AG08396 (cell line): ENCODE measurements around the gene AHNAK.

Experiments
- DNase-seq: peaks from one replicate; pipeline ENCODE4 v3.0.0; 2012; ENCODE audit warnings: low spot score, mixed read lengths

AHNAK gene

DNA sequence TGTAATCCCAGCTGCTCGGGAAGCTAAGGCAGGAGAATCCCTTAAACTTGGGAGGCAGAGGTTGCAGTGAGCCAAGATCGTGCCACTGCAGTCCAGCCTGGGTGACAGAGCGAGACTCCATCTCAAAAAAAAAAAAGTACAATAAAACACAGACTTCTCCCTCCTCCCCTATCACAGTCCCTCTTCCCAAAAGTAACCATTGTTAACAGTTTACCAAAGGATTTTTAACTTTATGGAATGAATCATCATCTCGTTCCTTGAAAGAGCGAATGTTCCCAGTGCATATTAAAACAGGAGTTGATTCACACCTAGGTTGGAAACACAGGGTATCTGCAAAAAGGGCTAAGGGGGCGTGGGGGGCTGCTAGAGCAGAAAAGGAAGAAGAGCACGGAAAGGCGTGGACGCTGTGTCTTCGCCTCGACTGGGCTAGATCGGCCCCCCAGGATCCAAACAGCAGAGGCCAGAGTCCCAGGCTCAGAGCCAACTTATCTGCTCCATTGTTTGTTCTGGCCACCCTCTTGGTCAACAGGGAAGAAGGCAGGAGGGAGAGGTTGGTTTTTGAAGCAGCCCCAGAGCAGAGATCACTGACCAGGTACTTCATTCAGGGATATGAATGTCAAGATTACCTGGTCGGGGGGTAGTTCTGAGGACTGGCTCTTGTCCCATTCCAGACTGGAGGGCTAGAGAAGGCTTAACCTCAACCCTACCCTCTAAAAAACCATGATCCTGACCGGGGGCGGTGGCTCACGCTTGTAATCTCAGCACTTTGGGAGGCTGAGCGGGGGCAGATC, 2.1 kb upstream of the AHNAK start:
- no peak for DNase-seq

DNA sequence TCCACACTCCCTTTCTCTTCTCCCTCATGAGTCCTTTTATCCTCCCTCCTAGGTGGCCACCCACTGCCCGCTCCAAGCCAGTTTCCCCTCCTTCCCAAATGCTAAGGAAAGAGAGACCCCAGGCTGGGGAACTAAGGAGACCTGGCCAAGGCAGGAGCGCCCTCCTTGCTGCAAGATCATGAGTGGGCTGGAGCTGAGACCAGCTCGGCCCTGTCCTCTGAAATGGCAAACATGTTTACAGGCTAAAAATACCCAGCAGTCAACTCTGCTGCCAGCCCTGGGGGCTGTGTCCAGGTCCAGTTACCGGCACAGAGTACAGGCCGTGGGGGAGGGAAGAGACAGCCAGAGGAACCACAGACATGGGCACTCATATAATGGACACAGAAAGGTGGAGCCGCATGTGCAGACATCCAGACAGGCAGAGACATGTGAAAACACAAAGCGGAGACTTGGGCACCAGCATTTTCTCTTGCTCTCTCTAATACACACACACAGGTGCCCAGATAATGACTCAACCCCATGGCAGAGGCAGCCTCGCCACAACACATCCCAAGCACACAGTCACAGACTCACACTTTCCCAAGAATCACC, 1.2 kb upstream of the AHNAK start:
- DNase-seq, result no peak

DNA sequence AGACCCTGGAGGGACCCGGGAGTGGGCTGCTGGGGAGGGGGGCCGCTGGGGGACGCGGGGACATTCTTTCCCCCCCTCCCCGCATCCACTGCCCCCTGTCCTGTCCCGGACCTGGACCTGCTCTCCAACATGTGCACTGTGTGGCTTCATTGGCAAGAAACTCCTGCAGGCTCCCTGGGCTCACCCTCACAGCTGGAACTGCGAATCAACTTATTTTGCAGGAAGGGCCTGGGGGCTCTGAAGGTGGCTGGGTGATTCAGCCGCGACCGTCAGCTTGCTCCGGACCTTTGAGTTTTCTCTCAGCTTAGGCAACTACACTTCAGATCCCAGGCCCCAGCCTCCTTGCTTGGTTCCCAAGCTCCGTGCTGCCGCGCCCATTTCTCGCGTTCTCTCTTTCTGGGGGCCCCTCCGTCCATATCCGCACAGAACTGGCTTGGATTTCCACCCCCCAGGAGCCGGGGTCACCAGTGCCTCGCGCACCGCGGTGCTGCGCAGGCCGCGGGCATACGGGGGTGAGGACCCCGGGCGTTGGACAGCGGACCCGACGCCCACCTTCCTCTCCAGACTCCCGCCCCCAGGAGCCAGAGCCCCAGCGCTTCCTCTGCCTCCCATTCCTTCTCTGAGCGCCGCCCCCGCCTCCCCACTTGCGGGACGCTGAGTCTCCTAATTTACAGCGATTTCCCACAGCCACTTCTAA, 471 bp upstream of the AHNAK start:
- DNase-seq, result peak; percentile 60

DNA sequence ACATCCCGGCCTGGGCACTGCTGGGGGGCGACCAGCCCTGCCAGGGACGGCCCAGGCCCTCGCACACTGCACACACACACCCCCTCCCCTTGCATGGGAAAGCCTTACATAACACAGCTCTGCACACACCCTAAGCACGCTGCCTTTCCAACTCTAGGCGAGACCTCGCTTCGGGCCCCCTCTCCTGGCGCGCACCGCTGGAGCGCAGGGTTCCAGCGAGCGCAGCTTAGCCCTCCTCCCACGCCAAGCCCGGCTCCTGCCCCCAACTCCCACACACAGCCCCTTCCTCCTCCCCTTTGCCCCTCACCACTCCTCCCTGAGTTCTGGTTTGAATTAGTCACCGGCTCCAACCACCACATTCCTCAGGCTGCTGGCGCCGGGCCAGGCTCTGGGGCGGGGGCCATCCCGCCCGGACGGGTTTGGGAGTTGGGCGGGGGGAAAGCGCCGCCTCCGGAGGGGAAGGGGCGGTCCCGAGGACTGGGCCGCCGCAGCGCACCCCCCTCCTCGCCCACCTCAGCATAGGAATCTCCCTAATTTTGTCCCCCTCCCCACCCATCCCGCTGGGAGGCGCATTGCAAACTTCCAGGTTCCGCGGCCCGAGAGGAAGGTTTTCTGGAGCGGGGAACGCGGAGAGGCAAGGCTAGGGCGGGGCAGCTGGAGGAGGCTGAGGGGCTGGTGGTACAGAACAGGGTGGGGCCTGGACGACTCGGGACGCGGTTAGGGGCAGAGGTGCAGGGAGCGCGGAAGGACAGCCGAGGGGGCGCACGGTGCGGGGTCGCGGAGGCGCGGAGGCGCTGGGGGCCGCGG, 966 bp downstream of the AHNAK start:
- DNase-seq, result peak; percentile 94

DNA sequence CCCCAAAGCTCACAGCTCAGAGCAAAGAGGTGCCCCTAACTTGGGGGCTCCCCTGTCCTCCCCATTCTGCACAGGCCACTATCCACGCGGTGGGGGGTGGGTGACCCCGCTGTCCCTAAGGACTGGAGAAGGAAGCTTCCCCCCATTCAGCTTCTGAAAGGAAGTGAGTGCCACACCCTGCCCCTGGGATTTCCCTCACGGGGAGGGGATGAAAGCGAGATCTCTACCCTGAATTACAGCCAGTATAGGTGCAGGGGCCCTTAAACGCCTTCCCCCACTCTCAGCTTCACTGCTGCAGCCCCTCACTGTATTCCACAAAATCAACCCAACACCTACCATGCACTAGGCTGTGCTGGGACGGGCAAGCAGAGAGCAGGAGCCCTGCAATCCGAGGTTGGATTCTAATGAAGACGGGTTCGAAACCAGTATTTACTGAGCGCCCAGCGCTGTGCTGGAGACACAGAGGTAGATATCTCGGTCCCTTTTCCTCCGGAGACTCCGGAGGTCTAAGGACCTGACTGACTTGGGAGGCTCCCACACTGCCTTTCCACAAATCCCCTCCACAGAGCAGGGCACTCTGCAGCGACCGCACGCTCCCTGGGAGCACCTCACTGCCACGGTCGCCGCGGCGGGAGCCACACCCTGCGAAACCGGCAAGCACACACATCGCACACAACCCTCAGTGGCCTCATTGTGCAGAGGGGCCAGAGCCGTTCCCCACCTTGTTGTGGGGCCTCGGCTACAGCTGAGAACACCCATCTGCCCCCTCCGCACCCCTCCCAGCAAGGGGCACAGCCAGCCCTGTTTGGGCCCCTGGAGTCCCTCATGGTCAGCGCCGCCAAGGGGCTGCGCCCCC, 1.8 kb downstream of the AHNAK start:
- peak; percentile 24 for DNase-seq

DNA sequence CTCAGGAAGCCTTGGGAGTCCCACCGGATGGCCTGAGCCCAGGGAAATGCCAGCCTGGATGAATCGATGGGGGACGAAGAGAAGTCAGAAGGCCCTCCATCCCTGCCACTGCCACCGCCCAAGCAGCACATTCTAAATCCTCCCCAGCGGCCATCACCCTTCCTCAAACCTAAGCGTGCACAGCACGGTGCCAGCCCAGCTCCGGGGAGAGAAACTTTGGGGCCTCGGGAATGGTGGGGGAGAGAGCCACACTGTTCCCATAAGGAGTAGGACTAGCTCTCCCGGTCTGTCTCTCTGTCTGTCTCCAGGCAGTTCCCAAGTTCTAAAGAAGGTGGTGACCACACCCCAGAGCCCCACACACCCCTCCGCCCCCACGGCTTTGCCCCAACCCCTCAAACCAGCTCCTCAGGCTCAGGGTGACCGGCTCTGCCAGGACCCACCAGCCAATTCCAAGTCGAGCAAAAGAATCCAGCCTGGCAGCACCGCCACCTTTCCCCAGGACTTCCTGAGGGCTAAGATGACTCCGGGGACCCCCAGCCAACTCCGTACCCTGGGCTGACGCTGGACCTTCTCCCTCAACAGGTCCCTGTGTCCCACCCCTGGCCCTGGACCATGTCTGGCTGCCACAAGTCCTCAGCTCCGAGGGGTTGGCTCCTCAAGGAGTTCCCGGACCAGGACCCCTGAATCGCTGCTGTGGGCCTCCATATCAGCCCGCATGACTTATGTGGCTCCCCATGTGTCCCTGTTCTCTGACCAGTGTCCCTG, 2.7 kb downstream of the AHNAK start:
- DNase-seq, result no peak

DNA sequence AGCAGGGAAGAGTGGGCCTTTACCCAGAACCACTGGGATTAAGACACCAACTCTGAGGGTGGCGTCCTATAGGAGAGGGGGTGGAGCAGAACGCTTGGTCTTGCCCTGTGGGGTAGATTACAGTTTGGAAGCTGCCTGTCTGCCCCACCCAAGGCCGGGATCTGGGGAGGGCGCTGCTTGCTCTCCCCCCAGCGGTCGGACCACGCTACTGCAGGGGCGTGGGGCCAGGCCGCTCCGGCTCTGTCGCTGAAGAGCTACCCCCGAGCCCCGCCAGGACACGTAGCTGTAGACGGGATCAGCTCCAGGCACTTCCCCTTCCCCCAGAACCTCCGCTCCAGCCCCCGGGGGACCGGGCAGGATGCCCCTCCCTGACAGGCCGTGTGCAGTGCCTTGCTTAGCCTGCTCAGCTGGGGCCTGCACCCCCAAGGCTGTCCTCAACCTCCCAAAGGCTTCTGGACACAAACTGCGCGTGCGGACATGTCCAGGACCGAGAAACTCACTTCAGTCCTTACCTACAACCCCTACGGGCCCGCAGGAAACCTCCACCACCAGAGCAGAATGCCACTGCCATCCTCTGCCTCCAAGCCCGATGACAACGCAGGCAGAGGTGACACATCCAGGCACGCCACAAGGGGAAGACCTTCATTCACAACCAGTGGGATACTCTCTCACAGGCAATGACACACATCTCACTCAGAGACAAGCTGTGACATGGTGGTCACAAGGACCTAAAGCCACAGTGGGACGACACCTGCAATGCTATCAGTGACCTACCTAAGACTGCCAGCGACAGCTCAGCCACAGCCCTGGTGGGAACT, 3.6 kb downstream of the AHNAK start:
- peak; percentile 78 for DNase-seq

DNA sequence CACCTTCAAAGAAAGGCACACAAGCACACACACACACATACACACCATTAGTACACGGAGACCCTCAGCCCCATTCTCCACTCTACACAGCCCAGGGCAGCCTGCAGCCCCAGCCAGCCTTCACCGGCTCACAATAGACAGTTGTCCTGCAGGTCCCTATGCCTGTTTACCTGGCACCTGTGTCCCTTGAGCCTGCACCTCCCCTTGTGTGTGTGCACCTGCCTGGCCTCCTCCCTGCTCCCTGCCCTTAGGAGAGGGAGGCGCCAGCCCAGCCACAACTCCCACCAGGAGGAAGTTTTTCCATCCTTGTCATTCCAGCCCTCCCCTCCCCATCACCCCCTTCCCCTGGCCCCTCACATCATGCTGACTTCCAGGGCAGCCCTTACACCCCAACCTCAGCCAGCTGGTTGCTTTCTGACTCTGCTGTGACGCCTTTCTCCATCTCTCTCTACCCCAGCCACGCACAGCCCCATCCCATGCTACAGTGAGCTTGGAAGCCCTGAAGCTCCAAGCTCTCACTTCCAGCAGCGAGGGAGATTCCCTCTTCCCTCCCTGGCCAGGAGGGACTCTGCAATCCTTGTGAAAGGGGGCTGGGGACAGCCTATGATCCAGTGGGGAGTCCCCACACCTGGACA, 4.4 kb downstream of the AHNAK start:
- DNase-seq, result no peak

DNA sequence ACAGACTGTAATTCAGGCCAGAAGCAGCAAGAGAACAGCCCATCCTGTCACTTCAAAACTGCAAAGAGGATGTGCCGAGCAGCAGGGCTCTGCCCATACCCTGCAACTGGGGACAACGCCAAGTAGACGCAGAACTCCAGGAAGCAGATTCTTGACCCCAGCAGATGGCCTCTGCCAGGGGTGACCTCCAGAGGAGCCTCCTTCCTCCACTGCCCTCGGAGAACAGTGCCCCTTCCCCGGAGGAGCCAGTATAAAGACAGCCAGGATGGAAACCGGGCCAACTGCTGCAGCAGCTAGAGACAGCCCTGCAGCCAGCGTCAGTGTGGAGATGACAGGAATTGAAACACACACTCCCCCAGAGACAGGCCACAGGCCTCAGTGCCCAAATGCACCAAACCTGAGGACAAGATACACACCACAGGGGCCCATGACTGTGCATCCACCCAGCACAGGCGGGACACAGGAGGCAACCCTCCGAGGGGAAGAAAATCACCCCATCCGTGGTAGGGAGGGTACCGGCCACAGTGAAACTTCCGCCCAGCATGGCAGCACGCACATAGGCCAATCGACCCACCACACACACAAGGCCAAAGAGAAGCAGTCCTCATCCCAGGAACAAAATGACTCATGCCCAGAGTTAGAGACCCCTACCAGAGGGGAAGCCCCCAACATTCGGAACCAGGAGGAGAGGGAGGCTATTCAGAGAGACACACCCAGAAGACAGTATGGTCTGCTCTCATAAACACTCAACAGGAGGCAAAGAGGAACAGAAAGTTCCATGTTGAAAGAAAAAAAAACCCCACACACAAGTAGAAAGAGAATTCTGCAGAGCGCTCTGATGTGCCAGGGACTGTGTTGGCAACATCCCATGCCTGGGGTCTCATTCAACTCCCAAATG, 5.6 kb downstream of the AHNAK start:
- no peak for DNase-seq

DNA sequence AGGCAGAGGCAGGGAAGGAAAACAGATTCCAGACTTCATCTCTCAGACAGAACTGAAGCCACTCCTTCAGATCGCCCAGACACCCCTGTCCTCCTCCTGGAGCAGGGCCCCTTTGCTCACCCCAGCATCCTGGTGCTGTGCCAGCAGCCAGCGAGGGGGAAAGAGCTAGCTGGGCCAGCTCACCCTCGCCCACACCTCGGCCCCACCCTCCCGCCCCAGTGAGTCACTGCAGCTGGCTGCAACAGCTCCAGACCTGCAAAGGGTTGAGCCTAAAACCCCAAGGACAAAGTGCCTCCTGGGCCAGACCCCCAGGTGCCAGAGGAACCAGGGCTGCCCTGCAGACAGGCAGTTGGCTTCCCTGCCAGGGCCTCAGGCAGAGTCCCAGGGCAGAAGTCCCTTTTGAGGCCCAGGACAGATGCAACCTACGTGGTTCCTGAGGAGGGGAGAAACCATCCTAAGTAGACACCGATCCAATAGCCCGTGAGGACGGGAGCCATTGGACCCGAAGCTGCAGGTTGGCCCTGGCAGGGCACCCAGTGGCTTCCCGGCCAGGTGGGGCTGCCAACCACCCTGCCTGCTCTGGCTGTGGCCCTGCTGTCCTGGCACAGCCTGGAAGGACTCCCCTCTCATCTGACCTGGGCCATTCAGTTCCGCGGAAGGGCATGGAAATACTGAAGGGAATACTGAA, 7.2 kb downstream of the AHNAK start:
- peak; percentile 87 for DNase-seq

DNA sequence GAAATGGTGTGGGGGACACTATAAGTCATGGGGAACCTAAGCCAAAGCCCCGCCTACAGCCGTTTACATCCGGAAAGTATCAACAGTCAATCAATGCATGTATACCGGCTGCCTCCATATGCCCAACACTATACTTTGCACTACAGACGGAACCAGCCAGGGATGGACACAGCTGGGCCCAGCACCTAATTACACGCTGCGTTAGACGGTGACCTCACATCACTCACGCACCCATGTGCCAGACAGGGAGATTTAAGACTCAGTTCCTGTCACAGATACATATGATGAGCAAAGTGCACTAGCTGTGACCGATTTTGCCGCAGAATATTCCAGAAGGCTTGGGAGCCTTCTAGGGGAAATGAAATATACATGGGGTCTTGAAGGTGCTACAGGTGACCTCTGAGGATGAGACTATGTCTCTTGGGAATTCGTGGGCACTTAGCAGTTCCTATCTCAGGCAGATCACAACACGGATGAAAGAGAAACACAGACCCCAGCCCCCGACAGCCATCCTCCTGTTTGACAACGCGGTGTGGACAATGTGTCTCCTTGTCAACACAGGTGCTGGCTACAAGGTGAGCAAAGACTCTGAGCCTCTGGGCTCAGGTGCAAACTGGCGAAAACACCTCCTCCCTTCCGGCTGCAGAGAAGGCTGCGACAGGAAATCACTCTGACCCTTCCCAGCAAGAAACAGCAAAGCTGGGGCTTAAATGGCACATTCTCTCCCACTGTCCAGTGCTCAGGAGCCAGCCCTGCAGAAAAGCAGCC, 8.0 kb downstream of the AHNAK start:
- DNase-seq, result no peak

DNA sequence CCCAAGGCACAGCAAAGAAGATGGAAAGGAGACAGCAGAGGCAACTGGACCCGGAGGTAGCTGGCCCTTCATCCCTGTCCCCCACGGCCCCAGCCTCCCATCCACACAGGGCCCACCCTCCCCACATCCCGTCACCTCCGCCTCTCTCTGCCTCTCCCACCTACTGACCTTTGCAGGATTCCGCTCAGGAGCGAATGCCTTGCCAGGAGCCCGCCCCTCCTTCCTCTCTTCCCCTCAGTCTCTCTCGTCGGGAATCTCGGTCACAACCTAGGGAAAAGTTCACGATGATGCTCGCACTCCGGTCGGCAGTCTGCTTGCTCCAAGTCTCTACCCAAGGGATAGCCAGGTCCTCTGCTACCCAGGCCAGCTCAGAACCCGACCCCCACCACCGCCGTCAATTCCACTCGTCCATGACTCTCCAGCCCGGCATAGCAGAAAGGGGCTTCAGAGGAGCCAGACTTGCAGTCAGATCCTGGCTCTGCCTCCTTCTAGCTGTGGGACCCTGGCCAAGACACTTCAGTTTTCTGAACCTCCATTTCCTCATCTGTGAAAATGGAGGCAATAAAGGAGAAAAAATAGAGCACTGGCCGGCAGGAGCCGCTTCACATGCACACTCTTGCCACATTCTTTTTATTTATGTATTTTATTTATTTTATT, 10.2 kb downstream of the AHNAK start:
- no peak for DNase-seq

DNA sequence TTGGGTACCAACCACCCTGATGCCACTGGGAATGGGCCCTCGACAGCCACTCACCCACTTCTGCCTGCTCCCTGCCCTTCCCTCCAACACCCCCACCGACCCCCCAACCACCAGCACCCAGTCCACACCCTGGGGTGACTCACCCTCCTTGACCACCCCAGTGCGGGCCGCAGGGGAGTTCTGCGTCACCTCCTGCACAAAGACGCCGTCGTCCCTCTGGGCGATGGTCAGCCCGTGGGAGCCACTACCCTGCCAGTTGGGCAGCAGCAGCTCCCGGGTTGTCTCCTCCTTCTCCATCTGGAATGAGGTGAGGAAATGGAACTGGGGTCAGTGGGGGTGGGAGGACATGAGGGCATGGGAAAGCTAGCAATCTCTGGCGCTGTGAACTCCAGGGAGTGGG, 10.8 kb downstream of the AHNAK start:
- no peak for DNase-seq

DNA sequence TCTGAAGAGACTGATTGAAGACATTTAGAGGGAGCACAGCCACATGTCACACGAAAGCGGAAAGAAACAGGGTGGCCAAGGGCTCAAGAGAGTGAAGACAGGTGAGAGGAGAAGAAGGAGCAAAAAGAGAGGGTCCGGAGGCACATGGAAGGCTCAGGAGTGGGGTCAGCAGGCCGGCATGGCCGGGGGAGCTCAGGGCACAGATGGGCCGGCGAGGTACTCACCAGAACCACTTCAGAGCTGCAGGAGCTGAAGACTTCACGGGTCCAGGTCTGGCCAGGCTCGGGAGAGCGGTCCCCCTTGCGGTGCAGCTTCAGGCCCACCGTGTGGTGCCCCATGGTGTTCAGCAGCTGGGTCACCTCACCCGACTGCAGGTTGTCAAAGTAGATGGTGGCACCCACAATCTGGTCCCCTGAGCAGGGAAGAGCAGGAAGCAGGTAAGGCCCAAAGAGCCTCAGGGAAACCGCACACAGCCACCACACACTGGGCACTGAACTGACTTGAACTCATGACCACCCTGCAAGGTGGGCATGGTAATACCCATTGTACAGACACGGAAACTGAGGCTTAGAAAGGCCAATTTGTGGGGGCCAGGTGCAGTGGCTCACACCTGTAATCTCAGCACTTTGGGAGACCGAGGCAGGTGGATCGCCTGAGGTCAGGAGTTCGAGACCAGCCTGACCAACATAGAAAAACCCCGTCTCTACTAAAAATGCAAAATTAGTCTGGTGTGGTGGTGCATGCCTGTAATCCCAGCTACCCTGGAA, 11.6 kb downstream of the AHNAK start:
- DNase-seq, result no peak

DNA sequence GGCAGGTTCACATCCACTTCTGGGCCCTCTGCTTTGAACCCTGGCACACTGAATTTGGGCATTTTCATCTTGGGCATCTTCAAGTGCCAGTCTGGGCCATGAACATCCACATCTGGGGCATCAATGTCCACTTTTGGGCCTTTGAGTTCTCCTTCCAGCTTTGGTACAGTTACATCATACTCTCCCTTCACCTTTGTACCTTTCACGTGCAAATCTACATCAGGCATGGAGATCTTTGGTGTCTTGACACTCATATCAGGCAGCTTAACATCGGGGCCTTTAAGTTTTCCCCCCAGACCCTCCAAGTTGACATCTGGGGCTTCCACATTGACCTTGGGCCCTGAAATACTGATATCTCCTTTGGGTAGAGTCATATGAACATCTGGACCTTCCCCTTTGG, 14.5 kb downstream of the AHNAK start:
- no peak for DNase-seq
